Measurements from ENCODE around the gene STEAP1B.
"Not testable (repeated sequence)": the region's sequence is repeated elsewhere in the genome, so short reads cannot be mapped to it uniquely, and the experiment has no call there.

DNA sequence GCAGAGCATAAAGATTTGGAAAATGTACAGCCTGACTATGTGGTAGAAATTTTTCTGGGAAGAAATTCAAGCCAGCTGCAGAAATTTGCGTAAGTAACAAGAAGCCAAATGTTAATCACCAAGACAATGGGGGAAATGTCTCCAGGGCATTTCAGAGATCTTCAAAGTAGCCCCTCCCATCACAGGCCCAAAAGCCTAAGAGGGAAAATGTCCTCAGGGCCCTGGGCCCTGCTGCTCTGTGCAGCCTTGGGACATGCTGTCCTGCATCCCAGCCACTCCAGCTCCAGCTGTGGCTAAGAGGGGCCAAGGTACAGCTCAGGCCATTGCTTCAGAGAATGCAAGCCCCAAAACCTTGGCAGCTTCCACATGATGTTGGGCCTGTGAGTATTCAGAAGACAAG, 19.6 kb upstream of the STEAP1B start:
- not testable (repeated sequence) for TF ChIP-seq EZH2 (IDR thresholded peaks at IDR 0.05; ENCODE audit: insufficient read depth, poor library complexity, severe bottlenecking); EZH2phosphoT487 (IDR thresholded peaks at IDR 0.05; ENCODE audit: insufficient read depth, low read depth)

All from GM23248 (cell line).